Esophagus squamous epithelium (tissue), 4 donors: ENCODE data around the gene PLEKHM3.

Experiments
- POLR2A ChIP-seq, 4 donors: fragments of 450-650 bp; IDR thresholded peaks; one replicate each; pipeline ENCODE4 v1.6.1; 2017; ENCODE audit warnings: antibody characterized with exemption in 4 of 4, mild to moderate bottlenecking in 4 of 4, moderate library complexity in 3 of 4
- TF ChIP-seq, protein P1 (sequence below), 6 experiments: fragments of 450-650 bp in 4 of 6; fragments of 200-600 bp in 2 of 6; sonication (generic) in 2 of 6; IDR thresholded peaks; one replicate each; pipeline ENCODE4 v1.5.1; 2016 to 2019; ENCODE audit warnings: antibody characterized with exemption in 6 of 6, mild to moderate bottlenecking in 4 of 6, moderate library complexity in 4 of 6

DNA sequence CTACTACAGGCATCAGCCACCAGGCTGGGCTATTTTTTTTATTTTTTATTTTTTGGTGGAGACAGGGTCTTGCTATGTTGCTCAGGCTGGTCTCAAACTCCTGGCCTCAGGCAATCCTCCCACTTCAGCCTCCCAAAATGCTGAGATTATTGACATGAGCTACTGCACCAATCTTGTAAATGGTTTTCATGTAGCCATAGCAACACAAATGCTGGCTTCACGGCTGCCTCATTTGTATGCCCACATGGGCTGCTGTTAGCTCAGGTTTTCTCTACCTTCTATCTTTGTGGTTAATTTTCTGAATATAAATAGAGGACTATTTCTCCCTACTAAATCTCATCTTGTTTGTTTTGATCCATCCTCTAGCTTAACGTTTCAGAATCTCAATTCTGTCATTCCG, 58.2 kb downstream of the PLEKHM3 start:
- TF ChIP-seq, protein P1, sequence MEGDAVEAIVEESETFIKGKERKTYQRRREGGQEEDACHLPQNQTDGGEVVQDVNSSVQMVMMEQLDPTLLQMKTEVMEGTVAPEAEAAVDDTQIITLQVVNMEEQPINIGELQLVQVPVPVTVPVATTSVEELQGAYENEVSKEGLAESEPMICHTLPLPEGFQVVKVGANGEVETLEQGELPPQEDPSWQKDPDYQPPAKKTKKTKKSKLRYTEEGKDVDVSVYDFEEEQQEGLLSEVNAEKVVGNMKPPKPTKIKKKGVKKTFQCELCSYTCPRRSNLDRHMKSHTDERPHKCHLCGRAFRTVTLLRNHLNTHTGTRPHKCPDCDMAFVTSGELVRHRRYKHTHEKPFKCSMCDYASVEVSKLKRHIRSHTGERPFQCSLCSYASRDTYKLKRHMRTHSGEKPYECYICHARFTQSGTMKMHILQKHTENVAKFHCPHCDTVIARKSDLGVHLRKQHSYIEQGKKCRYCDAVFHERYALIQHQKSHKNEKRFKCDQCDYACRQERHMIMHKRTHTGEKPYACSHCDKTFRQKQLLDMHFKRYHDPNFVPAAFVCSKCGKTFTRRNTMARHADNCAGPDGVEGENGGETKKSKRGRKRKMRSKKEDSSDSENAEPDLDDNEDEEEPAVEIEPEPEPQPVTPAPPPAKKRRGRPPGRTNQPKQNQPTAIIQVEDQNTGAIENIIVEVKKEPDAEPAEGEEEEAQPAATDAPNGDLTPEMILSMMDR (IDR thresholded peaks at IDR 0.05), result no peak
- TF ChIP-seq POLR2A (IDR thresholded peaks at IDR 0.05), result no peak
